GM12865 (cell line): ENCODE data around the gene EPB41L2.

Experiments used
- DNase-seq: peaks from one replicate; pipeline ENCODE4 v3.0.0; 2010; ENCODE audit warnings: low read depth
- H3K4me3 ChIP-seq: 2 replicates; pipeline ENCODE4 v1.5.1; 2011; ENCODE audit warnings: mild to moderate bottlenecking, low read depth, low read length, control low read depth
- TF ChIP-seq, protein P1 (sequence below): IDR thresholded peaks from 2 replicates; pipeline ENCODE4 v1.5.1; 2011; ENCODE audit warnings: low read length, control low read depth, low read depth, inconsistent platforms; ENCODE audit not compliant: insufficient read depth; ENCODE audit errors: missing control alignments

The EPB41L2 gene

DNA sequence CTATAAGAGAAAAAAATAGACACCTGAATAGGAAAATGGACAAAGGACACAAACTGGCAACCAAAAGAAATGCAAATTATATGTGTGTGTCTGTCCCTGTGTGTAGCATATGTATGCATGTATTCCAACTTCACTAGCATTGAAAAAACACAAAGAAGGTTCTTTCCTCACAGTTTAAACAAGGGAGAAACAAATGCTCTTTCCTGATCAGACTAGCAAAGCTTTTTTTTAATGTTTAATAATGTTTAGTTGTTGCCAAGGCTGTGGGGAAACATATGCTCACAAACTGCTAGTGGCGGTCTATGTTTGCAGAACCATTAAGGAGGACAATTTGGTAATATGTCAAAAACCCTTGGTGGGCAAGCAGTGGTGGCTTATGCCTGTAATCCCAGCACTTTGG is 213.5 kb downstream of the EPB41L2 start:
- TF ChIP-seq, protein P1, sequence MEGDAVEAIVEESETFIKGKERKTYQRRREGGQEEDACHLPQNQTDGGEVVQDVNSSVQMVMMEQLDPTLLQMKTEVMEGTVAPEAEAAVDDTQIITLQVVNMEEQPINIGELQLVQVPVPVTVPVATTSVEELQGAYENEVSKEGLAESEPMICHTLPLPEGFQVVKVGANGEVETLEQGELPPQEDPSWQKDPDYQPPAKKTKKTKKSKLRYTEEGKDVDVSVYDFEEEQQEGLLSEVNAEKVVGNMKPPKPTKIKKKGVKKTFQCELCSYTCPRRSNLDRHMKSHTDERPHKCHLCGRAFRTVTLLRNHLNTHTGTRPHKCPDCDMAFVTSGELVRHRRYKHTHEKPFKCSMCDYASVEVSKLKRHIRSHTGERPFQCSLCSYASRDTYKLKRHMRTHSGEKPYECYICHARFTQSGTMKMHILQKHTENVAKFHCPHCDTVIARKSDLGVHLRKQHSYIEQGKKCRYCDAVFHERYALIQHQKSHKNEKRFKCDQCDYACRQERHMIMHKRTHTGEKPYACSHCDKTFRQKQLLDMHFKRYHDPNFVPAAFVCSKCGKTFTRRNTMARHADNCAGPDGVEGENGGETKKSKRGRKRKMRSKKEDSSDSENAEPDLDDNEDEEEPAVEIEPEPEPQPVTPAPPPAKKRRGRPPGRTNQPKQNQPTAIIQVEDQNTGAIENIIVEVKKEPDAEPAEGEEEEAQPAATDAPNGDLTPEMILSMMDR = no peak
- no peak for DNase-seq
- H3K4me3 ChIP-seq = no peak overlapping the region

DNA sequence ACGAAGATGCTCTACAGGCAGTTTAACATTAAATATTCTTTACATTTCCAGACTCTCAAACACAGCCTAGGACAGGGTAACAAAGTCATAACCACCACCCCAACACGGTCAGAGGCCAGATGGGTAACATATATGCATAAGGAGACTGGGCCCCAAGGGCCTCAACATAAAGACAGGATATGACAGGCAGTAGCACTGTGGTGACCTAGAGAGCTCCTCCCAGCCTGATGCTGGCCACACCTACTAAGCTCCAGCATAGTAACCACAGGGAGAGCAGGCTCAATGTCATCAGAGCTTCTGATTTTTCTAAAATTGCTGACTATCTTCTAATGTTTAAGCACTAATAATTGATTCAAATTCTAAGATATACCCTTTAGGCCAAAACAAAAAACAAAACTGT is 214.1 kb downstream of the EPB41L2 start:
- TF ChIP-seq, protein P1 = no peak
- DNase-seq = peak; percentile 42
- H3K4me3 ChIP-seq = no peak overlapping the region

DNA sequence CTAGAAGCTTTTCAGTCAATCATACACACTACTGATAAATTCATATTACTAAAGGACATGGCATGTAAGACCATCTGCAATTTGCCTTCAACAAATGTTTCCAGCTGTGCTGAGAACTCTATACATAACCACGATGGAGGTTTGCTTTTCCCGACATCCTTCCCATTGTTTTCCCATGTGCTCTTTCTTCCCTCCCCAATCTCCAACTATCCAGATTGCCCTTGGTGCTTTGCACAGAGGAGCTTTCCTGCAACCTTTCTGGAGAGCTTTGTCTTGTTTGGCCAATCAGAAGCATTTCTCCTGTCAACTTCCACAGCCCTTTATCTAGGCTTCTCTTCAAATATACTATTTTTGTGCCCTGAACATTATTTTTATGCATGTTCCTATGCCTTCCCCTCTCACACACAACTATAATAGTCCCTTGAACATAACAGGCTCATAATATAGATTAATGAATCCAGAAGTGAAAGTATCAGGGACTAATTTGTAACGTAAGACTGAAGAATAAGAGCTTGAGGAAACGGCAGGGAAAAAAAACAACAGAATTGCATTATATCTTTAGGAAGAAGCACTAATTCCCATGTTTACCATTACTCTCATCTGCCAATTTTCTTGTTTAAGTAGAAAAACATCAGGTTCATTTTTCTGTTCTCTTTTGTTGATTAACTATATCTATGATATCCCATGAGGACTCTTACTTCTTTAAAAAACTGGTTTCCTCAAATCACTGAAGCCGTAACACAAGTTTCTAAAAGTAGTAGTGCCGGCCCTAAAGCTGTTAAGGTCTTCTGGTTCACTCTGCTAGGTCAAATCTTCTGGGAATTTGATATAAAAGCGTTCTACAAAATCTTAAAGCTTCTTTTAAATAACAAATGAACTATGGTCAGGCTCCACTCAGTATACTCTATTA is 215.8 kb downstream of the EPB41L2 start:
- H3K4me3 ChIP-seq = no peak overlapping the region
- no peak for DNase-seq
- TF ChIP-seq, protein P1 = no peak

DNA sequence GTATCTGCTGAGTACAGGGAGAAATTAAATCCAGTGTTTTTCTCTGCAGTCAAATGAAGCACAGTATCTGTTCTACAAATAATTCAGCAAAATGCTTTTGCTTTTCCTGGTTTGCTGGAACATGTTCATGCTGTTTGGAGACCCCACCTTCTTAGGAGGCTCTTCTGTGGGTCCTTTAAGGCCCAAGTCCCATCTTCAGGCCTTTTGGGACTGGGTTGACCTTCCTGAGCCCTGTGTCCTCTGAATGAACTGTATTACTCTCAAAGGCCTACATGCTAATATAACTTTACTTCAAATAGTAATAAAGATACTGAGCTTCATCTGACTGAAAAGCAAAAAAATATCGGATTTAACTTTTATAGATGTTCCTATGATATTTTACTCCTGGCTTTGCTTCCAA is 216.5 kb downstream of the EPB41L2 start:
- TF ChIP-seq, protein P1 = no peak
- H3K4me3 ChIP-seq = no peak overlapping the region

DNA sequence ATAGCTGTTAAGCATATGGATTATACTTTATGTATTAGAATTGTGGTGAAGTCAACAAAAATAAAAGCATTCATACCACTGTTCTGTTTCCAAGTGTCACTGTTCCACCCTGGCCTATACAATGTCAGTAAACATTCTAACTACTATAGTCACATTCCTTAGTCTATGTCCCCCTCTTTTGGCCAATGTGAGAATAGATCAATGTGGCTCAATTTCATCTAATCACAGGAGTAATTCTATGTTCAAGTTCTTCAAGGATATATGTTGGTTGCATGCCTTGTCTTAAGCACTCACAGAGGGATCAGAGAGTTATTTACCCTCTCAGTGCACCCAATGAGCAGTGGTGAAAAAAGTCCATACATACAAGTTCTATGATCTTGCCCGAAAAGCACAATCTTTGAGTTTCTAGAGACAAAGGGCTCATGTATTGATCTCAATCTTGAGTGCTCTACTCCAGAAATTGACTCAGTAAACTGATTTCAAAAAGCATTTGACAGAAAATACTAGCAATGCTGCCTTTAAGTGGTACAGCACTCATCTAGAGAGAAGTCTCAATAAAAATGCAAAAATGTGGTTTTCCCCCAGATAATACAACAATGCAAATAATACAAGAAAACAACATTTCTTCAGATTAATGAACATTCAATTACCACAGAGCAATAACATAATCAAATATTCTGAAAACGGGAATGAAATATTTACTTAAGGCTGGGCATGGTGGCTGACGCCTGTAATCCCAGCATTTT is 219.3 kb downstream of the EPB41L2 start:
- peak; percentile 55 for DNase-seq
- TF ChIP-seq, protein P1 = peak; percentile 55
- no peak overlapping the region for H3K4me3 ChIP-seq

More for the DNA sequence above, 216.5 kb downstream of the EPB41L2 start:
- no peak for DNase-seq

DNA sequence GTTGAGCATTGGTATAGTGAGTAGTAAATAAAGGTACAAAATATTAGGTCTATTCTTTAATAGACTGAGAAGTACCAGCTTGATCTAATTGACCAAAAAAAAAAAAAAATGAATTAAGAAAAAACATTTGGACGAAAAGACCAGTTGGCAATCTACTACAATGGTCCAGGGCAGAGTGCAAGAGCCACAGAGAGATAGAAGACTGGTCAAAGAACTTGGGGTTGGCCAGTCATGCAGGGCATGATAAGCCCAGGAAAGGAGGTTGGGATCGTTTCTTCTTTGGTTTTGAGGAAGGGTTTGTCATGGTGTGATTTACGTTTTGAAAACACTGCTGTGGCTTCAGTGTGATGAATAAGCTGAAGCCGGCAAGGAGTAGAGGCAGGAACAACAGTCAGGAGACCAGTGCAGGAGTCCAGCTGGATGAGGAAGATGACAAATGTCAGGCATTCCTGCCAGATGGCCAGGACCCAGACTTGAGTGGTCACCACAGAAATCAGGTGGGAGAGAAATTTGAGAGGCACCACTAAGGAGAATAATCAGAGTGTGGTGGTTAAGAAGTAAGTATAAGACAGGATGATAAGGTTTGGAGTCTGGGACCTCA is 221.8 kb downstream of the EPB41L2 start:
- no peak for DNase-seq
- TF ChIP-seq, protein P1 = no peak

More for the DNA sequence above, 221.8 kb downstream of the EPB41L2 start:
- no peak overlapping the region for H3K4me3 ChIP-seq
